Endothelial cell of umbilical vein (primary cell): ENCODE data around the gene TMPRSS13.

Source experiments
- CTCF ChIP-seq, 2 donors: IDR thresholded peaks; 1 replicate in 1 of 2; 2 replicates in 1 of 2; pipeline ENCODE4 v1.5.1; 2011; ENCODE audit warnings: low read length in 2 of 2, mild to moderate bottlenecking in 2 of 2, moderate library complexity in 2 of 2, control low read depth in 1 of 2, inconsistent platforms in 1 of 2, low read depth in 1 of 2; ENCODE audit not compliant: insufficient read depth in 1 of 2; ENCODE audit errors: extremely low read depth in 1 of 2
- EZH2 ChIP-seq: IDR thresholded peaks from 2 replicates; pipeline ENCODE4 v1.6.1; 2012; ENCODE audit warnings: borderline replicate concordance, low read depth, mild to moderate bottlenecking, moderate library complexity, low read length, inconsistent platforms; ENCODE audit not compliant: severe bottlenecking
- FOS ChIP-seq: IDR thresholded peaks from 2 replicates; pipeline ENCODE4 v1.6.1; 2011; ENCODE audit warnings: mild to moderate bottlenecking, low read length, moderate library complexity, borderline replicate concordance; ENCODE audit not compliant: insufficient read depth
- JUN ChIP-seq: IDR thresholded peaks from 2 replicates; pipeline ENCODE4 v1.6.1; 2011; ENCODE audit warnings: borderline replicate concordance, low read depth; ENCODE audit not compliant: insufficient read length, insufficient read depth
- MAX ChIP-seq: IDR thresholded peaks from 2 replicates; pipeline ENCODE4 v1.6.1; 2011; ENCODE audit not compliant: insufficient read depth, insufficient read length
- POLR2A ChIP-seq: IDR thresholded peaks from 2 replicates; pipeline ENCODE4 v1.6.1; 2012; ENCODE audit warnings: low read depth, mild to moderate bottlenecking, control low read depth, low read length
- POLR2AphosphoS5 ChIP-seq: IDR thresholded peaks from 2 replicates; pipeline ENCODE4 v1.6.1; 2012; ENCODE audit warnings: low read depth, mild to moderate bottlenecking, control low read depth, low read length, moderate library complexity; ENCODE audit not compliant: insufficient read depth

GRCh38 chr11:117869604-117870003, 59.6 kb downstream of the TMPRSS13 start:
- no peak for TF ChIP-seq MAX
- no peak for TF ChIP-seq POLR2AphosphoS5
- no peak for TF ChIP-seq CTCF (IDR thresholded peaks at IDR 0.05; ENCODE audit: extremely low read depth in 1 of 2, insufficient read depth in 1 of 2, low read depth in 1 of 2, low read length in 2 of 2)
- TF ChIP-seq POLR2A, result no peak
- no peak for TF ChIP-seq EZH2
- TF ChIP-seq JUN, result no peak
- no peak for TF ChIP-seq FOS
